Endothelial cell of umbilical vein (primary cell): ENCODE measurements around the gene MEPE.

Experiments
- CTCF ChIP-seq, 2 donors: IDR thresholded peaks; 1 replicate in 1 of 2; 2 replicates in 1 of 2; pipeline ENCODE4 v1.5.1; 2011; ENCODE audit warnings: low read length in 2 of 2, mild to moderate bottlenecking in 2 of 2, moderate library complexity in 2 of 2, control low read depth in 1 of 2, inconsistent platforms in 1 of 2, low read depth in 1 of 2; ENCODE audit not compliant: insufficient read depth in 1 of 2; ENCODE audit errors: extremely low read depth in 1 of 2
- EZH2 ChIP-seq: IDR thresholded peaks from 2 replicates; pipeline ENCODE4 v1.6.1; 2012; ENCODE audit warnings: borderline replicate concordance, low read depth, mild to moderate bottlenecking, moderate library complexity, low read length, inconsistent platforms; ENCODE audit not compliant: severe bottlenecking
- GATA2 ChIP-seq: IDR thresholded peaks from 2 replicates; pipeline ENCODE4 v1.7.0; 2011; ENCODE audit warnings: low read depth, mild to moderate bottlenecking, moderate library complexity, mixed read lengths, low read length; ENCODE audit not compliant: insufficient read length, insufficient read depth
- JUN ChIP-seq: IDR thresholded peaks from 2 replicates; pipeline ENCODE4 v1.6.1; 2011; ENCODE audit warnings: borderline replicate concordance, low read depth; ENCODE audit not compliant: insufficient read length, insufficient read depth
- MAX ChIP-seq: IDR thresholded peaks from 2 replicates; pipeline ENCODE4 v1.6.1; 2011; ENCODE audit not compliant: insufficient read depth, insufficient read length
- POLR2A ChIP-seq: IDR thresholded peaks from 2 replicates; pipeline ENCODE4 v1.6.1; 2012; ENCODE audit warnings: low read depth, mild to moderate bottlenecking, control low read depth, low read length
- POLR2AphosphoS5 ChIP-seq: IDR thresholded peaks from 2 replicates; pipeline ENCODE4 v1.6.1; 2012; ENCODE audit warnings: low read depth, mild to moderate bottlenecking, control low read depth, low read length, moderate library complexity; ENCODE audit not compliant: insufficient read depth

- TF ChIP-seq MAX = no peak
- TF ChIP-seq POLR2A = no peak
- no peak for TF ChIP-seq JUN
- TF ChIP-seq CTCF (IDR thresholded peaks at IDR 0.05; ENCODE audit: extremely low read depth in 1 of 2, insufficient read depth in 1 of 2, low read depth in 1 of 2, low read length in 2 of 2) = no peak
- TF ChIP-seq GATA2 = no peak
- TF ChIP-seq EZH2 = no peak
- TF ChIP-seq POLR2AphosphoS5 = no peak
These were observed 13.4 kb upstream of the MEPE start for GRCh38 chr4:87819281-87819919.
